Right forelimb (tissue), 1 donor: Measurements from ENCODE around the gene HHATL.

Experiments
- DNase-seq: peaks from one replicate; pipeline ENCODE4 v3.0.0-alpha.2; 2018

Gene HHATL

DNA sequence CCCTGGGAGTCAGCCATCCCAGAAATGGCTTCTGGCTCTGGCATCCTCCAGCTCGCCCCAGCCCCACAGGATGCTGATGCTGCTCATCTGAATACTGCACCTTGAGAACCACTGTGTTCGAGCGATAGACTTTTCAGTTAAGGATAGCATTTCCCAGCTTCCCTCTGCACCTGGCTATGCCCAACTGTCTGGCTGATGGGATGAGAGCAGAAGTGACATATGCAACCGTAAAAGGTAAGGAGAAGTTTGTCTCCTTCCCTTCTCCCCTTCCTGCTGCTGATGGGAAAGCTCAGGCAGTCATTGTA lies 9.7 kb upstream of the HHATL start:
- no peak for DNase-seq

DNA sequence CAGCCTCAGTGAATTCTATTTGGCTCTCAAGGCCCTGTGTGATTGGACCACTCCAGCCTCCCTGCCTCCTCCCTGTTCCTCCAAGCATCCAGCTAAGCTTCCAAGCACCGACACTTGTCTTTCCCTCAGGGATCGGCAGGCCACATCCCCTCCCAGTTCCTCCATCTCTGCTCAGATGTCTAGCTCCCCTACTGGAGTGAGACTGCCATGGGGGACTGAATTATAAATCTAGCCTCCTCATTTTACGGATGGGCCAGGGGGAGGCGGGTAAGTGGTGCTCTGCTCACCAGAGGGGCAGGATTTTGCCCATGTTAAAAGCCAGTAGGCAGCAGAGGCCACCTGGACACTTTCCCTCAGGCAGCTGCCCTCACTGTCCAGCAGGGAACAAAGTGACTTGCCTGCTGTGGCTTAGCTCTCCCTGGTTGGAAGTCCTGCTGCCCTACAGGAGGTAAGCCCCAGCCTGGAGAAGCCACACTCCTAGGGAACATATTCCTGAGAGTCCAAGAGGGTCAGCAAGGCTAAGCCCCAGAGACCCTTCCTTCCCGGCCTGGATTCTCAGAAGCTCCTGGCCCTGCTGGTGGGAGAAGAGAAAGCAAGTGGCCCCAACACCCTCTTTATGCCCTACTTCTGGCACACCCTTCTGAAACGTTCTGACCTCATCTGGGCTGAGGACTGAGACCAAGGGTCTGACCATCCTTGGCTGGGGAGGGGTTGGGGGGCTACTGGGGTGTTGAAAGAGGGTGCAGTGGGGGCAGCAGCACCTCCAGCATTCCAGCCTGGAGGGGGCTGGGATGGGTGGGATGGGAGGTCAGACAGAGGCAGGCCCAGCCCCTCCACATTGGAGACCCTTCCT lies 9.1 kb upstream of the HHATL start:
- DNase-seq: peak; percentile 24

DNA sequence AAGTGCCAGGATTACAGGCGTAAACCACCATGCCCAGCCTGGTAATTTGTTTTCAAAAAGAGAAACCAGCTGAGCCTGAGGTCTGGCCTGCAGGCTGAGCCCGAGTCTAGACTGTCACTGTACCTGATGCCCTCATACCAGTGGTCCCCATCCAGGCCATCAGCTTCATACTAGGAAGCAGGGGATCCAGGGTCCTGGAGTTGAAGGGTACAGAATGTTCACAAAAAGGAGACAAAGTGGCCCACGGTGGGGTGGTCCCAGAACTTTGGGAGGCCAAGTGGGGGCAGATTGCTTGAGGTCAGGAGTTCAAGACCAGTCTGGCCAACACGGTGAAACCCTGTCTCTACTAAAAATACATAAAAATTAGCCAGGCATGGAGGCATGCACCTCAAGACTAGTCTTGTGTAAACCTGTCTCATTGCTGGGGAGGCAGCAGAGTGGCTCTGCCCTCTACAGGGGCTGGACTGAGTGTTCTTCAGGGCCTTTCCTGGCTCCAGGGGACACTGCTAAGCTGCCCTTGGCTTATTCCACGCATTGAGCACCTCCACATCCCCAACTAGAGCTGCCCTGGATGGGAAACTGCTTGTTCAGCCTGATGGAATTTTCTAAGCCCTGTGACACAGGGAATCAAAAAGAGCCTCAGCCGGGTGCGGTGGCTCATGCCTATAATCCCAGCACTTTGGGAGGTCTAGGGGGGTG lies 7.9 kb upstream of the HHATL start:
- peak; percentile 13 for DNase-seq

DNA sequence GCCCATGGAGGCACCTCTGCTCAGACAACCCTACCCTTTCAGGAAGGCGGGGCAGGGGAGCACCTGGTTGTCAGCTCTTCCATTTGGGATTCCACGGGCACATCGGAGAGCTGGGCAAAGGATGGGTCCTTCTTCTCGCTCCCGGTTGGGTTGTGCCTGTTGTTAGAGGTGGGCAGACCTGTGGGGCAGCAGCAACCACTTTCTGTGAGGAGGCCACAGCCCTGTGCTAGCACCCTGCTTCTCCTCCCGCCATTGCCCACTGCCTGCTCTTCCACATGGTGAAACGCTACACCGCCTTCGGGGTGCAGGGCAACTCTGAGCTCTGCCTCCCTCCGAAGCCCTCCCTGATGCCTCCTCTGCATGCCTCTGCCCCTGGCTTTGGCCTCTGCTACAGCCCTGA lies 7.0 kb upstream of the HHATL start:
- DNase-seq: no peak

DNA sequence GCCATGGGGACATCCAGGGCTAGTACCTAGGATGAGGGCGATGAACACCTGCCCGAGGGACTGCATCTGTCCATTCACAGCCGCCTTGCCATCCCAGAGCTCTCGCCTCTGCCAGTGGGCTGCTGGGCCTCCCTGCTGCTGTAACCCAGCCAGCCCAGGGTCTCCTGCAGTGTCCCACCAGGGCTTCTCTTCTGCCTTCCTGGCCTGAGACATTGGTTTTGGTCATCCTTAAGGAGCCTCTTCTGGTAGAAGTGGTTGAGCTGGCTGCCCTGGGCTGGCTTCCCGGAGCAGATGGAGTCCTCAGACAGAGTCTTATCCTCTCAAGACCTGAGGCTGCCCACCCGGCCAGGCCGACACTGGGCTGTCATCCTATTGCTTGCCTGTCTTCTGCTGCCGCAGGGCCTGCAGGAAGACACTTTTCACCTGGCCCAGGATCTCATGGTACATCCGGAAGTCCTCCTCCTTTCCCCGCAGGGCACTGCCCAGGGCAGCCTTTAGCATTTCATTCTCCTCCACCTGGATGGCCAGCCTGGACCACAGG lies 6.1 kb upstream of the HHATL start:
- no peak for DNase-seq

DNA sequence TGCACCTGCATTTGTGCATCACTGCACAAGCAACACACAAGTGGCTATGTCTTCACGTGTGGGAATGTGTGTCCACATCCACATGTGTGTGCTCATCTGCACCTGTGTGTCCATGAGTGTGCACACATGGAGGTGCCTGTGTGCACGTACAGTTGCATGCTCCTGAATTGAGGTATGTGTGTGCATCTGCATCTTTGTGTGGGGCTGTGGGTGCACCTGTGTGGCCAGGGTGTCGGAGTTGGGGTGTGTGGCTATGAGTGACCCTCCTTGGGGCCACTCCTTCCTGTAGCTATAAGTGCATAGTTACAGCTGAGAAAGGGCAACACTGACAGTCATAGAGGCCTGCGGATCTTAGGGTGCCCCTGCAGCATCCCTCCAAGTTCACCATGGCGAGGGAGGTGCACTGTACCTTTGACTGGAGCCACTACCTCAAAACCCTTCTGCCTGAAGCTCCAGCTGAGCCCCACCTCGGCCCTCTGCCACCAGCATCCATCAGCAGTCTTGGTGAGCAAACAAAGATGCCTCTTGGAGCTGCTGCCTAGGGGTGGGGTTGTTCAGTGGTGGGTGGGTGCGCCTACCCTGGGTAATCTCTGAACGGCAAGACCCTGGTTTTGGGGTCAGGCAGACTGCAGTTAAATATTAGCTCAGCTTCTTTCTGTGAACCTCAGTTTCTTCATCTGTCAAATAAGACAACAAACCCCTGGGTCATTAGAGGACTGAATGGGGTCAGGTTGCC lies 5.2 kb upstream of the HHATL start:
- no peak for DNase-seq

DNA sequence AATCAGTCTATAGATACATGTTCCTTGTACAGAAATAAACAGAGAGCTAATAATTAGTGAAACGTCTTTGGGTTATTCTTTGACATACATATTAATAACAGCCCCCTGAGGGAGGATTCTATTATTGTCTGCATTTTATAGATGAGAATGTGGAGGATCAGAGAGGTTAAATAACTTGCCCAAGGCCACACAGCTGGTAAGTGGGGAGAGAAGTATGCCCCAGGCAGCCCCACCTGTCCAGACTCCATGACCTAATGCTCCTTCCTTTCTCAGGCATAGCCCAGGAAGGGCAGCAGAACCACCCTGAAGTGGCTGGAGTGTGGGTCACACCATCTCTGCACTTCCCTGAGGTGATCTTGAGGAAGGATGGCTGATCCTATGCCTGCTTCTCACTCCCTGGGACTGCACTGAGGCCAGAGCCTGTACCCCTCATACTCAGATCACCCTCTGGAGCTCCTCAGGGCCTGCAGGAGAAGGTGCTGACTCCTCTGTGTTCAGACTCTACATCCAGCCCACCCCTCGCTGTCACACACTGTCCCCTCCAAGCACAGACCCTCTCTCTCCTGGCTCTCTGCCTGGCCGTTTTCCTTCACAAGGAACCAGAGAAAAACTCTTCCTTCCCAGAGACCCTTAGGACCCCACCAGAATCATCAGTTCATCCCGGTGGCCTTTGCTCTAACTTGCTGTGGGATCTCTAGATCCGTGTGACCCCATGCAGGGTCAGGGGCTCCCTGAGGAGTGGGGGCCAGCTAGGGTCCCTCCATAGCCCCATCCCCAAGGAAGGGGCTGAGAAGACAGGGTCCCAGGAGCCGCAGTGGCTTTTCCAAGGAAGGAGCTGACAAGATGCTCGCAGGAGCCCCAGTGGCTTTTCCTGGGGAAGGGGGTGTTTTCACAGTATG lies 4.4 kb upstream of the HHATL start:
- DNase-seq: no peak

DNA sequence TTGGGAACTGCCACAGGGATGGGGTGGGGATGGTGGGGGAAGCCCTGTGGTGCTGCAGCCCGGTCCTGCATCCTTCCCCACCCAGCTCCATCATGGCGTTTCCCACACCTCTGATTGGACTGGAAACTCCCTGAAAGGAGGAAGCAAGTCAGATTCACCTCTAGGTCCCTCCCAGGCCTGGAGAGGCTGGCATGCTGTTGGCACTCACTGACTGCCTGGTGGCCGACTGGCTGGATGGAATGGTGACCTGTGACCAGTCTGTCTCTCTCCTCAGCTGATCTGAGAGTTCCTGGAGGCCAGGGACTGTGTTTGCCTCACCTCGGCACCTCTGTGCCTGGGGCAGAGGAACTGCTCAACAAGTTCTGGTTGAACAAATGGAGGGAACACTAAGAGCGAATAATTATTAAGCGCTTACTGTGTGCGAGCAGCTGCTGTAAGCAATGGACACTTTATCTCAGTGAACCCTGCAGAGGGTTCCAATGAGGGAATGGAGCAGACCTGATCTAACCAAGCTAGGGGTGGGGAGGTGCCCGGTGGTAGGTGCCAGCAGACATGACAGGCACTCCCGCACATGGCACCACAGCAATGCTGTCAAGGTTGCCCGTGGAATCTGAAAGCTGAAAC lies 3.5 kb upstream of the HHATL start:
- no peak for DNase-seq

DNA sequence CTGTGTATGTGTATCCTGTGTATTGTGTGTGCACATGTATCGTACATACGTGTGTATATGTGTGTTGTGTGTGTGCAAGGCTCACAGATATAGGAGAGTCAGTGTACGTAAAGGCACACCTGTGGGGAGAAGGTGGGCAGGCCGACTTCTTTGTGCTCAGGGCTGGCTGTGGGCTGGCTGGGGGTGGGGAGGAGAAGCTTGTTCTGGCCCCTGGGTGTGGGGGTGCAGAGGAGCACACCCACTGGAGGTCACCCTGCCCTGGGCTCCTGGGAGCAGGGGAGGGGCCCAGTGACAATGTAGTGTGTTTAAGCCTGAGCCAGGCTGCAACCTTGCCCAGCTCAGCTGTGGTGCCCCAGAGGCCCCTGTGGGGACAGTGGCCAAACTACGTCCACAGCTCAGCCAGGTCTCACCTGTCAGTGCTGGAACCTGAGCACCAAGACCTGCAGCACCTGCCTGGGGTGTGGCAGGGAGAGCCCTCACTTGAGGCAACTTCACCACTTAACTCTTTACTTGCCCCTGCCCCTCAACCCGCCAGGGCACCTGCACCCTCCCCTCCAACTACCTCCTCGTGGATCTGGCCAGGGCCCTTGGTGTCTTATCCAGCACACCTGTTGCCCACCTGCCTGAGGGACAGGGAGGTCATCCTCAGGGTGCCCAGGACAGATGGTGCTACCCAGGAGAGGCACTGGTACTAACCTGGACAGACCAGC lies 2.6 kb upstream of the HHATL start:
- no peak for DNase-seq

DNA sequence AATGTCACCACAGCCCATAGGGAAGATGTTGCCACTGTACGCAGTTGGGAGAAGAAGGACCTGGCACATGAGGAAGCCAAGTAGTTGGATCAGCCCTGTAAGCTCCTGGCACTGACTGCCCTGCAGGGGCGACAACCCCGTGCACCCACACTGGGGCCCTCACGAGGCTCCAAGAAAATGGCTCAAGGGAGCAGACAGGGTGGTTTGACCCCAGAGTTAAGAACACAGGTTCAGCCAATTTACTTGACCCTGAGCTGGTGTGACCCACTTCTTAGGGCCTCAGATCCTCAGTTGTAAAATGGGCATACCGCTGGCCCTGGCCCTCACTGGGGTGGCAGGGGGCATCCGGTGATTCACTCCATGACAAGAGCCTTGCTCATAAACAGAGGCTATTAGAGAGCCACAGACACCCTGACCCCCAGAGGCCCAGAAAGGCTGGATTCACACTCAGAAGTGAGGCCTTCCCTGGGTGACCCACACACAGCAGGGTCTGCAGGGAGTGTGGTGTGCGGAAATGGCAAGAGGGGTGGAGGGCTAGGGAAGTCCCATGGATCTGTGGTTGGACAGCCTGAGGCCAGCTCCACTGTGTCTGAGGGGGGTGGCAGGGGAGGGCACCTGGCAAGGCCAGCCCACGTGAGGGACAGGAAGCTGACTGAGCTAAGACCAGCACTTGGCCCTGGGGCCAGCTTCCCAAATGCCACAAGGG lies 1.7 kb upstream of the HHATL start:
- DNase-seq: no peak

DNA sequence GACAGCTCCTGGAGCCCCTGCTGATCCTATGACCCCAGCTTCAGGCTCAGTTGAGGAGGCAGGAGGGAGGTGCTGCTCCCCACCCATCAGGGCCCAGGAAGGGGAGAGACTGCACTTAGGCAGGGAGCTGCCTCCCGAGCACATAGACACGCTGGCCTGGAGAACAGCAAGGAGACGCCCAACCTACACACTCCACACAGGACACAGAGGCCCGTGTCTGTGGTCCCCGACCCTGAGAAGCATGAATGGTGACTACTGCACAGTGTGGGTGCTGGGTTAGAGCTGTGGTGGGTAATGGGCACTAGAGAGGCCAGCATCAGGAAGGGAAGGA lies 1.1 kb upstream of the HHATL start:
- no peak for DNase-seq

DNA sequence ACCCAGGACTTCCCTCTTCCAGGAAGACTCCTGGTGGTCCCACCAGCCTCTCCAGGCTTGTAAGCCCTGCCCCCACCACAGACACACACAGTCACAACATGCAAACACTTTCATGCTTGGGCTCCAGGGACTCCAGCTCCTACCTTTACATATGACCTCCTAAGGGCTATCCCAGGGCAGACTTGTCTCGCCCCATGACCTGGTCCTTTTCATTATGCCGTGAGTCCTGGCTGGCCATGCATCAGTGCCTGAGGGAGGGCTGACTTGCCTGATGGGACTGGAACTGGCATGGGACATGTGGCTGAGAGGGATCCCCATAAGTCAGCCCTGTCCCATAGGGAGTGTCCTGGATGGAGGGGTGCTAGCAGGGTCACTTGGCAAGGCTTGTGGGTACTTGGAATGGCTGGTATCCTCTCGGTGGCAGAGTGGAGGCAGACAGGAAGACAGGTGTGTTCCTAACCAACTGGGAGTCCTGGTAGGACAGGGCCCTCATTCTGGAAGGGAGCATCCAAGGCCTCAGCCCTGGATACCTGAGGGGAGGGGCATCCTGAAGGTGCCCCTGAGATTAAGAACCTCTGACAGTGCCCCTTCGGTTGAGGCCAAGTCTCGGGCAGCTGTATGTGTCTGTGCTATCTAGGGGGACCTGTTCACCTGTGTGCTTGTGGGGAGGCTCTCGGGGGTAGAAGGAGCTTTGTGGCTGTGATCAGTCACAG lies 540 bp upstream of the HHATL start:
- no peak for DNase-seq

DNA sequence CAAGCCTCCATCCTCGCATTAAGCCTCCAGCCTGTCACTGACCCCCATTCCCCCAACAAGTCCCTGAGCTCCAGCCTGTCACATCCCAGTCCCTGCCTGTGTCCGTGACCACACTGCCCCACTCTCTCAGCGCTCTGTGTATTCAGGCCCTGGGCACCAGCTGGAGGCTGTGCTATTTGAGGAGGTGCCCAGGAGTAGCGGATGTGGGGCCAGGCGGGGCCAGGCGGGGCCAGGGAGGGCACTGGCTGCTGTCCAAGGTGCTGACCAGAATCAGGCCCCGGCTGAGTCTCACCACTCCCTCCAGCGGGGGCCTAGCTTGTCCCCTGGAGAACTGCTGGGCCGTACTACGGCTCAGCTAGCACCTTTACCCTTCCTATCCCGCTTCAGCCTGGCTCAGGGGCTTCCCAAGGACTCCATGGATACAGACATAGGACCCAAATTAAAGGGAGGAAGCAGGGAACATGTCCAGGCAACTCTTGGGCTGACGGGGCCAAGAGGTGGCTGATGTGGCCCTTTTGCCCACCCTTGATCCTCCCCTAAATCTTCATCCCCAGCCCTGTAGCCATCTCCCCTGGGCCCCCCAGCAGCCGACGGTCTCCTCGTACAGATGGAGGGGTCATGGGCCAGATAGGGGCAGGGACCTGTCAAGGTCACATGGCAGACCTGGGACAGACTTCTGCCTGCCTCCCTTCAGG lies 1.1 kb downstream of the HHATL start:
- DNase-seq: peak; percentile 76

DNA sequence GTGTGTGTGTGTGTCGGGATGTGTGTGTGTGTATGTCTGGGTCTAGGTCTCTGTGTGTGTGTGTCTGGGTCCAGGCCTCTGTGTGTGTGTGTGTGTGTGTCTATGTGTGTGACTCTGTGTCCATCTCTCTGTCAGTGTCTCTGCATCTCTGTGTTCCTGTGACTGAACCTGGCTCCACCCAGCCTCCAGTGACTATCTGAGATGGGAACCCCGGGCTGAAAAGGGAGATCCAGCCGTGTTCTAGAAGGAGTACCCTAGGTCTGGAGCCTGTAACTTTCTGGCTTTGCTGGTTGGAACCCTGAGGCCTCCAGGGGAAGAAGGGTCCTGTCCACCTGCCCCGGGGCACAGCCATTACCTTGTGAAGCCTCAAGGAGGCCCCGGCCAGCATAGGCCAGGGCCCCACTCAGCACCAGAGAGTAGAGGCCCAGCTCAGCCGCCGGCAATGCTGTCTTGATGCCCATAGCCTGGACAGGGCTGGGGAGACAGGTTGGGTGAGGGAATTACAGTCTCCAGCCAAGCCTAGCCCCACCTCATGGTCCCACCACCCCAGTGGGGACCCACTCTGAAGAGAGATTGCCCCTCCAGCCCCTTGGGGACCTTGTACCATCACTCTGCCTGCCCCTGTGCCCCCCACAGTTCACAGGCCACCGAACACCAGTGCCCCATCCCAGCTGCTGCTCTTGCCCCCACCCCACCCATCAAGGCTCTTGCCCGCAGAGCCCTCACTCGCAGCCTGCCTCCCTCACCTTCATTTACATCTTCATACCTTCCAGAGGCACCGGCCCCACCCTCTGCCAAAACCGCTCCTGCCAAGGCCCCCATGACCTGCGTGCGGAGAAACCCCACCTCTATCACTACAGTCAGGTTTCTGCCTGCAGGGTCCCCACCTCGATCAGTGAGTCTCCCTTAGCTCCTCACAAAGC lies 2.0 kb downstream of the HHATL start:
- no peak for DNase-seq

DNA sequence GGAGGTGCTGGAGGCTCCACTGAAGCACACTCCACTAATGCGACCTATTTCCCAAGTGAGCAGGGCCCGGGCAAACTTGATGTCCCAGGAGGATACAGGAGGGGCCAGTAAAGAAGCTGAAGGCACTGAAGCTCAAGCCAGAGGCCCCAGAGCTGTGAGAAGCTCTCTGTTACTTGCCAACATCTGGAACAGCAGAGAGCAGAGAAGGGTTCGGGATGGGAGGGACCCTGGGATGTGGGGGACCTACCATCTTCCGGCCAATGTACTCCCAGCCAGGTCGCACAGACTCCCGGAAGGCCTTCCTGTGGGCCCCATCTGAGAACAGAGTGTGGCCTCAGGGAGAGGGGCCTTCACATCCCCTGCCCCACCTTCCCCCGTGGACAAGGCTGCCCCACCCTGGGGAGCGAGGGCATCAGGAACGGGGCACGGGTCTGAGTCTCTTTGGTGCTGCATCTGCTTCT lies 3.1 kb downstream of the HHATL start:
- no peak for DNase-seq

DNA sequence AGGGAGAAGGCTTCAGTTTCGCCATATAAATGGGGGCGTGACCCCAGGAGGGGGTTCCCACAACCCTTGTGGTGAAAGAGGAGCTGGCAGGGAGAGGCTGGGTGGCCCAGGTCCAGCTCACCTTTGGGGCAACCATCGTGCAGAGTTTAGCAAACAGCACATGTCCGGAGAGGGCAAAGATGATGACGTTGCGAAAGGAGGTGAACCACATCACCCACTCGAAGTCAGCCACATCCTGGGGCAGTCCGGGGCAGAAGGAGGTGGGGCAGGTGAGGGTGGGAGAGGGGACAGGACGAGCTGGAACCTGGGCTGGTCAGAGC lies 3.7 kb downstream of the HHATL start:
- DNase-seq: no peak

DNA sequence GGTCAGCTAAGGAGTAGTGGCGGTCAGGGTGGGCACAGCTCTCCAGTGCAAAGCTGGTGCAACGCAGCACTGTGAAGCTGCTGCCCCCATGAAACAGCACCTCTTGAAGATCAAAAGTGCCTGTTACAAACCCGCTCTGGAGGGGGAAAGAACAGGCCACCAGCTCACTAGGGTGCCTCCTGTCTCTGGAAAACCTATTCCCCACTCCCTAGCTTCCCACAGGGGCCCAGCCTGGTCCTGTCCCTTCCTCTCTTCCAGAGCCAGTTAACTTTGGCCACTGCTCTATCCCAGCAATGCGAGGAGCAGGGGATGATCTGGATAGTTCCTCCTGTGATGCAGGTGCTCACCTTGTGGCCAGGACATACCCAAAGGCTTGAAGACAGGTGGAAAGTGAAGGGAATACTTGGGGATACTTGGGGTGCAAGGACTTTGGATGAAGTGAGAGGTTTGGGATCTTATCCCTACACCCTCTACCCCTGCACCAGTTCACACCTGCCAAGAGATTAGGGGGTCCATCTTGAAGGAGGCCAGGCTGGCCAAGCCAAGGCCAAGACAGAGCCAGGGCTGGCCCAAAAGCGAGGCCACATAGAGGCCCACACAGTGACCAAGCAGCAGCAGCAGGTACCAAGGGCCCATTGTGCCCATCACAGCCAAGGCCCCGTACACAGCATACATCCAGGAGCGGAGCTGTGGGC lies 4.2 kb downstream of the HHATL start:
- DNase-seq: no peak
